ENCODE data around the gene RIMBP2.

GRCh38 chr12:130574402-130574801 is 141.7 kb downstream of the RIMBP2 start:
- TF ChIP-seq POLR2A (IDR thresholded peaks at IDR 0.05; ENCODE audit: low read depth, low read length): no peak
- TF ChIP-seq POLR2AphosphoS5 (IDR thresholded peaks at IDR 0.05; ENCODE audit: low read depth, low read length): no peak
- TF ChIP-seq TAF1 (IDR thresholded peaks at IDR 0.05; ENCODE audit: borderline replicate concordance, low read depth, low read length): no peak

All from GM12892 (cell line).